HepG2 (cell line): ENCODE measurements around the gene ARHGAP9. TPM values are rescaled to one million over a fixed set of nuclear protein-coding genes. Genes with fewer than 3 reads are reported as not detected.
A peak's percentile ranks its signal among the peaks of the same experiment; 100 is the strongest.

Source experiments
- AKAP8 ChIP-seq: sonication (generic); formaldehyde crosslinking; IDR thresholded peaks from 2 replicates; pipeline ENCODE4 v1.5.1; 2020; ENCODE audit warnings: mild to moderate bottlenecking, missing genetic modification reagents
- FLYWCH1 ChIP-seq: sonication (generic); formaldehyde crosslinking; IDR thresholded peaks from 2 replicates; pipeline ENCODE4 v1.8.1; 2023; ENCODE audit warnings: mild to moderate bottlenecking, missing genetic modification reagents
- KLF11 ChIP-seq: IDR thresholded peaks from 2 replicates; pipeline ENCODE4 v1.6.1; 2016; ENCODE audit warnings: missing compliant biosample characterization
- KLF13 ChIP-seq: sonication (generic); formaldehyde crosslinking; IDR thresholded peaks from 2 replicates; pipeline ENCODE4 v1.4.0; 2020; ENCODE audit warnings: mild to moderate bottlenecking, missing genetic modification reagents
- MAFF ChIP-seq: IDR thresholded peaks from 2 replicates; pipeline ENCODE4 v1.6.1; 2011; ENCODE audit warnings: low read depth, low read length, improper control_type of control experiment
- MEF2D ChIP-seq: sonication (generic); formaldehyde crosslinking; IDR thresholded peaks from 2 replicates; pipeline ENCODE4 v1.5.1; 2020; ENCODE audit warnings: mild to moderate bottlenecking, missing genetic modification reagents
- REPIN1 ChIP-seq: sonication (generic); formaldehyde crosslinking; IDR thresholded peaks from 2 replicates; pipeline ENCODE4 v1.8.0; 2022; ENCODE audit warnings: missing genetic modification reagents, low read depth, mild to moderate bottlenecking, borderline replicate concordance
- ZBTB2 ChIP-seq: sonication (generic); formaldehyde crosslinking; IDR thresholded peaks from 2 replicates; pipeline ENCODE4 v1.8.0; 2022; ENCODE audit warnings: low read depth, missing genetic modification reagents
- ZNF335 ChIP-seq: sonication (generic); formaldehyde crosslinking; IDR thresholded peaks from 2 replicates; pipeline ENCODE4 v1.4.0; 2020; ENCODE audit warnings: missing genetic modification reagents
- ZNF451 ChIP-seq: sonication (generic); formaldehyde crosslinking; IDR thresholded peaks from 2 replicates; pipeline ENCODE4 v1.5.0; 2020; ENCODE audit warnings: mild to moderate bottlenecking, missing genetic modification reagents
- ZNF577 ChIP-seq: sonication (generic); formaldehyde crosslinking; IDR thresholded peaks from 2 replicates; pipeline ENCODE4 v1.4.0; 2020; ENCODE audit warnings: mild to moderate bottlenecking, low read depth, missing genetic modification reagents, borderline replicate concordance
- polyA plus RNA-seq, 8 experiments: library from polyadenylated mRNA; depleted of rRNA in 3 of 8; stranded (reverse) in 7 of 8; unstranded in 1 of 8; fragments of >200 nt; fragmentation: Illumina TruSeq in 4 of 8; extraction: Trizol in 4 of 8; gene quantifications; 2 replicates each; pipeline versions ENCODE4 v1.2.1 to v1.2.3, GENCODE V29; 2011 to 2016; ENCODE audit warnings: low read depth in 4 of 8, missing spikeins in 1 of 8, mixed read lengths in 1 of 8; ENCODE audit not compliant: insufficient read depth in 1 of 8
- total RNA-seq, 5 experiments: library from RNA; depleted of rRNA; stranded (reverse); fragments of >200 nt; fragmentation: Illumina TruSeq; extraction: Trizol; gene quantifications; 2 replicates each; pipeline ENCODE4 v1.2.3, GENCODE V29; 2016; ENCODE audit warnings: low read depth in 1 of 5
- TF ChIP-seq, protein P1 (sequence below): sonication (generic); formaldehyde crosslinking; IDR thresholded peaks from 2 replicates; pipeline ENCODE4 v1.8.0; 2022; ENCODE audit warnings: mild to moderate bottlenecking, missing genetic modification reagents; ENCODE audit not compliant: insufficient replicate concordance

Gene ARHGAP9
- total and polyA plus RNA-seq, 2 of the 13 experiments (the other 11 are each of a cell fraction or from before 2014, with no cell fraction given), result 0.18 to 1.2 TPM

DNA sequence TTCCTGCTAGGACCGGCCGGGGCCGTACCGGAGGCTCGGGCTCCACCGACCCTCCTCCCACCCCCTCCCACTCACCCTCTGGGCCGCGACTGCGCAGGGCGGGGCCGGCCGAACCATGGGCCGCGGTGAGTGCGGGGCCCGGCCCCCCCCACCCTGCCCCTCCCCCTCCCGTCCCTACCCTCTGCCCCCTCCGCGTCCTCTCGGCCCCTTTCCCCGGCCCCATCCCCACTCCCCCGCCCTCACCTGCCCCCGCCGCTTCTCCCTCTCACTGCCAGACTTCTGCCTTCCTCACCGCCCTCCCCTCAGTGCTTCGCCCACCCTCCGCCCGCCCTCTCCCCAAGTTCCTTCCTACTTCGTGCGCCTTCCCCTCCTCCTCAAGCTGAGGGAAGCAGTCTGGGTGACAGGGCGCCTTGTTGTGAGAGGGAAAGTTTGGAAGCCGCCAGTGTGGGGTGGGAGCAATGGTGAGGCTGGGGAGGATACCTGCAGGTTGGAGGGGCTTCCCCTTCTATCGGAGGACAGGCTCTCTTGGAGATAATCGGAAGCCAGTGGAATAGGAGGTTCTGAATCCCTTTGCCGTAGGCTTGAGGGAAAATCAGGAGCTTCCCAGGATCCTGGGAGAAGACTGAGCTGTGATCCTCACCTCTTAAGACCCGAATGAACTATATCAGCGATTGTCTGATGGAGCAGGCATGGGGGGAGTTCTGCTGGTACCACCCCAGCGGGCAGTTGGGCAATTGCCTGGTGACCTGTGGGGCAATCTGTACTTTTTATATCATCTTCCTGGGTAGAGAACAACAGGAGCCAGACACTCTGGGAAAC lies 43.4 kb upstream of the ARHGAP9 start (continued):
- TF ChIP-seq, protein P1, sequence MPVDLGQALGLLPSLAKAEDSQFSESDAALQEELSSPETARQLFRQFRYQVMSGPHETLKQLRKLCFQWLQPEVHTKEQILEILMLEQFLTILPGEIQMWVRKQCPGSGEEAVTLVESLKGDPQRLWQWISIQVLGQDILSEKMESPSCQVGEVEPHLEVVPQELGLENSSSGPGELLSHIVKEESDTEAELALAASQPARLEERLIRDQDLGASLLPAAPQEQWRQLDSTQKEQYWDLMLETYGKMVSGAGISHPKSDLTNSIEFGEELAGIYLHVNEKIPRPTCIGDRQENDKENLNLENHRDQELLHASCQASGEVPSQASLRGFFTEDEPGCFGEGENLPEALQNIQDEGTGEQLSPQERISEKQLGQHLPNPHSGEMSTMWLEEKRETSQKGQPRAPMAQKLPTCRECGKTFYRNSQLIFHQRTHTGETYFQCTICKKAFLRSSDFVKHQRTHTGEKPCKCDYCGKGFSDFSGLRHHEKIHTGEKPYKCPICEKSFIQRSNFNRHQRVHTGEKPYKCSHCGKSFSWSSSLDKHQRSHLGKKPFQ (CRISPR knock-in tag), result no peak
- TF ChIP-seq KLF13 (CRISPR knock-in tag), result no peak
- TF ChIP-seq FLYWCH1 (CRISPR knock-in tag), result no peak
- TF ChIP-seq ZBTB2, result peak; percentile 96; the same call in 1 of the 2 replicates
- TF ChIP-seq REPIN1 (CRISPR knock-in tag), result no peak
- no peak for TF ChIP-seq ZNF577
- TF ChIP-seq MEF2D (CRISPR knock-in tag), result no peak
- no peak for TF ChIP-seq AKAP8 (CRISPR knock-in tag)
- TF ChIP-seq MAFF, result no peak
- no peak for TF ChIP-seq KLF11
- TF ChIP-seq ZNF335 (CRISPR knock-in tag), result no peak
- TF ChIP-seq ZNF451 (CRISPR knock-in tag), result no peak
